Forelimb muscle (tissue), 1 donor: Measurements from ENCODE around the gene ETNK2. TPM values are rescaled to one million over a fixed set of nuclear protein-coding genes. Genes with fewer than 3 reads are reported as not detected.

Experiments
- DNase-seq: peaks from one replicate; pipeline ENCODE4 v3.0.0-alpha.2; 2013; ENCODE audit warnings: low read depth
- polyA plus RNA-seq: library from polyadenylated mRNA; unstranded; fragments of 120-200 nt; gene quantifications from one replicate; pipeline ENCODE4 v1.2.1, GENCODE V29; 2013; ENCODE audit not compliant: insufficient read length

ETNK2 gene
- polyA plus RNA-seq, 1 donor = 2.4 TPM

- DNase-seq = no peak
Measured at GRCh38 chr1:204177133-204177532, 25.3 kb upstream of the ETNK2 start.

DNA sequence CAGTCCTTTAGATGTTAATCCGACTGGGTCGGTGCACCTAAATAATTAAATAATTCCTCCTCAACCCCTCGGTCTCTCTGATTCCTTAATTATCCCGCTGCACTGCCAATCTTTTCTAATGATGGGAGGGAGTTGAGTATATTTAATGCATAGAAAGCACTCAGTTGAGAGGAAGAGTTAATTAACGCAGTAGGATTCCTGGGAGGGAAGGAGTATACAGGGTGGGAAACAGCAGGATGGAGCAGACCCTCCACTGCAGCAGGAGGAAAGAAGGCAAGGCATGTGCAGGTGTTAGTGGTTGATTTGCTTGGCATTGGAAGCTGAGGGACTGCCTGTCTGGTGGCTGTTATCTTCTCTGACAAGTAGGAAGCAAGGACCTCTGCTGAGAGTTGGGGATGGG, 24.2 kb upstream of the ETNK2 start:
- no peak for DNase-seq

GRCh38 chr1:204174958-204175357, 23.1 kb upstream of the ETNK2 start:
- DNase-seq = no peak

- no peak for DNase-seq
Measured at GRCh38 chr1:204172404-204173029, 20.7 kb upstream of the ETNK2 start.

- DNase-seq = no peak
Measured at GRCh38 chr1:204171751-204172178, 19.9 kb upstream of the ETNK2 start.

GRCh38 chr1:204170494-204171155, 18.8 kb upstream of the ETNK2 start:
- no peak for DNase-seq

- DNase-seq = no peak
Measured at GRCh38 chr1:204169858-204170257, 18.0 kb upstream of the ETNK2 start.

GRCh38 chr1:204167730-204168129, 15.9 kb upstream of the ETNK2 start:
- DNase-seq = no peak

- no peak for DNase-seq
Measured at GRCh38 chr1:204166219-204166618, 14.4 kb upstream of the ETNK2 start, which contains the start of gene REN. Gene REN, minus strand, starts transcription at chr1:204166337. Its CDS starts 44 bp downstream, at chr1:204166293.

DNA sequence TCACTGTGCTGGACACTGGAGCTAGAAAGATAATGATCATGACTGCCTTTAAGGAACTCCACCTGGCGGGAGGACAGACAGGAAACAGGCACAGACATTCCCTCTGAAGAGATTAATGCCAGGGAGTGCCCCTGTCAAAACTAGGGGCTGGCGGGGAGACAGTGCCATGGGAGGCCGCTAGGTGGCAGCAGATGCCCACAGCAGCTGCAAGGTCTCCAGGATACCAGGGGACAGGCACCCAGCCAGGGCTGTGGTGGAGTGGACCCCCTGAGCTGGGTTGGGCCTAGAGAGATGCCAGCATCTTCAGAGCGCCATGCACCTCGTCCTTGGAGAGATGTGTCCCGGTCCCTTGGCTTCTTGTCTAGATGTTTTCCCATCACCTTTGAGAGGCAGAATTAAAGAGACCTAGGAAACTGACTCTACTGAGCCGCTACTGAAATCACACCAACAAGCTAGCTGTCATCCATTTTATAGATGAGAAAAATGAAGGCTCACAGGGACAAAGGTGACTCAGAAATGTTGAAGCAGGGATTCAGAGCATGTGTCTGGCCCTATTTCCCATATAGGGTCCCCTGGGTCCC, 10.7 kb upstream of the ETNK2 start:
- peak; percentile 19 for DNase-seq

DNA sequence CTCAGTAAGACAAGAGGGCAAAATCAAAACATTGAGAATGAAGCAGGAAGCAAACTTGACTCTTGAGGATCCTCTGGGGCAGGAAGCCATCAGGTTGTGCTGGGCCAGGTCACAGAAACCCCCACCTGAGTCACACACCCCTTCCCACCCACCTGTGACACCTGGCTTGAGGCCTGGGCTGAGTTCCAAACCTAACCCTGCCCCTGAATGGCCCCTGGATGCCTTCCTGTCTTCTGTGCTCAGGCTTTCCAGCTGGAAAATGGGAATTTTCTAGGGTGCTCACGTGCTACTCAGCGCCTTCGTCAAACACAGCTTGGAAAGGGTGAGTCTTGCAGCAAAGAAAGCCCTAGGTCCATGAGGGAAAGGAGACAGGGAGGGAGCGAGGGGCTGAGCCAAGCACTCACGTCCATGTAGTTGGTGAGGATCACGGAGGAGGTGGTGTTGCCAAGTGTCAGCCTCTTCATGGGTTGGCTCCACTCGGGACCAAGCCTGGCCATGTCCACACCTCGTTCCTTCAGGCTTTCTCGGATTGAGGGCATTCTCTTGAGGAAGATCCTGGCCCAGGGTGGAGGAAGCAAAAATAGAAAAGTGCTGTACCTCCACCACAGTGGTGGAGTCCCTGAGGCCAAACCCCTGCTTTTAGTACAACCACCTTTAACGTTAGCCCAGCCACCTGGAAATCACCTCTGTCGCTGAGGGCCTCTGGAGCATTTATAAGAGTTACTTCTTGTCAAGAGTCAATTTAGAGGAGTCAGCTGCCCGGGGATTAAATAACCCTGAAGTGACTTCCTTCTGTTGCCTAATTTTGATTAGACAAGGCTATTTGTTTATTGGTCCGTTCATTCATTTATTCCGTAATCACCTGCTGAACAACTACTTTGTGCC, 10.0 kb upstream of the ETNK2 start:
- DNase-seq = no peak

- DNase-seq = no peak
Measured at GRCh38 chr1:204157962-204158361, 6.1 kb upstream of the ETNK2 start.

DNA sequence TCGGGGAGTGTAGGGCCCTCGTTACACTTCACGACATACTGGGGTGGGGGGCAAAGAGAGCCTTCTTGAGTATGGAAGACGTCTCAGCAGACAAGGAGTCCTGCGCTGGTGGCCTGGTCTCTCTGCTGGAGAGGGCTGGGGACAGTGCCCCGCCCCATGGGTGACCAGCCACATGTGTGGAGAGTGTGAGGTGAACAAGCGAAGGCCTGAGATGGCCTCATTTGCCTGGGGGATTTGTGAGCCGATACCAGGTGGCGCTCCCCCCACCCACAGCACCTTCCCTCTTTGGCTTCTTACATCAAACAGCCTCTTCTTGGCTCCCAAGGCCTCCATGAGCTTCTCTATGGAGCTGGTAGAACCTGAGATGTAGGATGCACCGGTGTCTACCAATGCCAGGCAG, 4.0 kb upstream of the ETNK2 start:
- no peak for DNase-seq

DNA sequence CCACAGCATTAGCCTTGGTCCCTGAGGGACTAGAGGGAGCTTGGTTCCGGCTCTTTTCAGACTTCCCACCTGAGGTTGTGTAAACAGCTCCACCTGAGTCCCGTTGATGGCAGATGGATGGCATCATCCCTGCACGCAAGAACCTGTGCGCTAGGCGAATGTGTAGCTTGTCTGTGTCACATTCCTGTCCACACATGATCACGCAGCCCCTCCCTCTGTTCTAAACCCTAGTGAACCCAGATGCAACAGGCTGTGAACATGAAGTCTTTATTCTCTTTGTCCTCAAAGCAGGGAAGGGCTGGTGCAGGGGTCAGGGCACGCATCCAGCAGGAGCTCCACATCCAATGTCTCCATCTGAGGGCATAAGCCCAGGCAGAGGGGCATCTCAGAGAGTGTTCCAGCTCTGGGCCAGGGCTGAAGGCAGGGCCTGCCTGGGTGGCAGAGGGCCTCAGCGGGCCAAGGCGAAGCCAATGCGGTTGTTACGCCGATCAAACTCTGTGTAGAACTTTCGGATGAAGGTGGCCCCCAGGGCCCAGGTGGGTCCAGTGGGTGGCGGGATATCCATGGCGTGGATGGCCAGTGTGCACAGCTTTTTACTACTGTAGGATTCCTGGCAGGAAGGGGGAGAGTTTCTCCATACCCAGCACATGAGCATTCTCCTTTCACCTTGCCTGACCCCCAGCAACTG, 2.9 kb upstream of the ETNK2 start:
- no peak for DNase-seq

DNA sequence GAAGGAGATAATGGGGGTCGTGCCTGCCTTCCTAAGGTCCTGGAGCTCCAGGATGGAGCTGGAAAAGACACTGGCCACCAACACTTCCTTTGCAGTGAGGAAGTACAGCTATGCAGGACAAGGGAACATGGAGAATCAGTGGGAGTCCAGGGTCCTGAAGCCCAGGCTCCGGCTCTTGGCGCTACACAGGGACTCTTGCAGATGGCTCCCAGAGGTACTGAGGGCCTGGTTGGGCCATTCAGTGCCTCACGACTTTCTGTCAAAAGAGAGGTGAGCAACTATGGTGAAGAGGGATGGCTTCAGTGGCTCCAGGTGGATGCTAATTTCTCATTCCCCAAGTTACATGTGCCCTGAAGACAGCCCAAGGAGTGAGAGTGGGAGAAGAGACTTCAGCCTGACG, 1.8 kb upstream of the ETNK2 start:
- no peak for DNase-seq

- DNase-seq = no peak
Measured at GRCh38 chr1:204152310-204153044, 633 bp upstream of the ETNK2 start.

- no peak for DNase-seq
Measured at GRCh38 chr1:204150702-204151551, 917 bp downstream of the ETNK2 start.

DNA sequence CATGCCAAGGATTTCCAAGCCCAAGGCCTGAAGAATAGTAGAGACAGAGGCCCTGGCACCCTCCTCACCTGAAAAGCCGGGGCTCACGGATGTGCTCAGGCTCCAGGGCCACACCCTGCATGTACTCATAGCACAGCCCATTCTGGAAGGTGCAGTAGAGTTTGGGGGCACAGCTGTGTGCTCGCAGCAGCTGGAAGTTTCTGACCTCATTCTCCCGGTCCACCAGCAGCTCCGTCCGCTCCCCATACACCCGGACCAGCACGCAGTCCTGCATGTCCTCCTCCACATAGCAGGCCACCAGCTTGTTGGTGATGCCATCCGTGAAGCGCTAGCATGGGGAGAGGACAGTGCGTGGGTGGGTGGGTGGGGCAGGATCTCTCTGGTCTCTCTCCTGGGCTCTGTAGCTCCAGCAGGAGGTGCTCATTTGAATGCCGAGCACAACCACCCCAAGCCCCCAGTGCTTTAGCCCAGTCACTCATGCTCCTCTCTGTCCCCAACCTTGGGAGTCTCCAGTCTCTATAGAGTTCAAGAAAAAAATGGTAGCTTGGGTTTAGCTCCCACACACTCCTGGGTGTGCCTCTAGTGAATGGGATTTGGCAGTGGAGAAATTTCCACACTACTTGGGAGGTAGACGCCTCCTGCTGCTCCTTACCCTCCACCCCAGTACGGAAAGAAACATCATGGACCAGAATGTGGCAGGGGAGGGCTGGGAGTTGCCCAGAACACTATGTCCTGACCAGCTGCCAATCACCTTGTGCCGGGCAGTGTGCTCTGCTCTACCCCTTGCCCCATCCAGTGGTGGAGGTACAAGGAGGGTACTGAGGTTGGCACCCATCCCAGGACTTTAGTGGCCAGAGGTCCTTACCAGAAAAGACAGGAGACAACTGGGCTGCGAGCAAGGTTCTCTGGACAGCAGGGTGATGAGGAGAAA, 1.9 kb downstream of the ETNK2 start:
- DNase-seq = no peak

DNA sequence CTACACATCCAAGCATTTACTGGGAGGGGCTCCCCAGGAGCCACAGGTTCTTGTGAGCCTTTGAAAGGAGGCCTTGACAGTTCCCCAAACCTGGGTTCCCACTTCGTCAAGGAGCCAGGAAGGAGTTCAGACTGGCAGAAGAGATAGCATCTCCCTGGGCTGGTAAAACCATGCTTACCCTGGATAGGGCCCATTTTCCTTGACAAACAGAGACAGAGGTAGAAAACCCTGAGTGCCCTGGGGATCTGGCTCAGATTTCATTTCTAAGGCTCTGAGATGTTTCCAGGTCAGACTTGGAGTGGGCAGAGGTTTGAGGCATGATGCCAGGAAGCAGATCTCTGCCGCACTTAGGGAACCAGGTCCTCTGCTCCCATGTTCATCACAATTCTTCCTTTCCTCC, 2.7 kb downstream of the ETNK2 start:
- no peak for DNase-seq
